Smooth muscle cell (in vitro differentiated cells): Measurements from ENCODE around the gene ST14. TPM values are rescaled to one million over a fixed set of nuclear protein-coding genes. Genes with fewer than 3 reads are reported as not detected.

Source experiments
- DNase-seq: peaks from one replicate; lab custom pipeline; 2025; ENCODE audit not compliant: unreplicated experiment; lab: John Stamatoyannopoulos, UW
- H2AFZ ChIP-seq: fragments of 200-600 bp; sonication (generic); 2 replicates; pipeline ENCODE4 v1.6.0; 2016; ENCODE audit warnings: antibody characterized with exemption, low read depth, mild to moderate bottlenecking
- H3F3A ChIP-seq: fragments of 200-600 bp; sonication (generic); 2 replicates; pipeline ENCODE4 v1.6.0; 2017; ENCODE audit warnings: antibody characterized with exemption, low read depth
- H3K27ac ChIP-seq: fragments of 200-600 bp; sonication (generic); 2 replicates; pipeline ENCODE4 v1.5.1; 2016; ENCODE audit warnings: low read depth, mild to moderate bottlenecking
- H3K27me3 ChIP-seq: fragments of 200-600 bp; sonication (generic); 2 replicates; pipeline ENCODE4 v1.6.1; 2016; ENCODE audit warnings: low read depth, mild to moderate bottlenecking
- H3K36me3 ChIP-seq: fragments of 200-600 bp; sonication (generic); 2 replicates; pipeline ENCODE4 v1.5.1; 2016; ENCODE audit warnings: low read depth
- H3K4me1 ChIP-seq: fragments of 200-600 bp; sonication (generic); 2 replicates; pipeline ENCODE4 v1.5.1; 2016; ENCODE audit warnings: low read depth
- H3K4me2 ChIP-seq: fragments of 200-600 bp; sonication (generic); 2 replicates; pipeline ENCODE4 v1.6.0; 2016; ENCODE audit warnings: mild to moderate bottlenecking
- H3K4me3 ChIP-seq: fragments of 200-600 bp; sonication (generic); 2 replicates; pipeline ENCODE4 v1.5.1; 2016; ENCODE audit warnings: mild to moderate bottlenecking
- H3K79me2 ChIP-seq: fragments of 200-600 bp; sonication (generic); 2 replicates; pipeline ENCODE4 v1.6.0; 2016; ENCODE audit warnings: low read depth, mild to moderate bottlenecking
- H3K9ac ChIP-seq: fragments of 200-600 bp; sonication (generic); 2 replicates; pipeline ENCODE4 v1.6.0; 2016; ENCODE audit warnings: low read depth
- H3K9me3 ChIP-seq: fragments of 200-600 bp; sonication (generic); replicated peaks from 2 replicates; pipeline ENCODE4 v1.5.1; 2016; ENCODE audit warnings: low read depth
- H4K20me1 ChIP-seq: fragments of 200-600 bp; sonication (generic); 2 replicates; pipeline ENCODE4 v1.6.0; 2016; ENCODE audit warnings: low read depth
- CTCF ChIP-seq: fragments of 200-600 bp; sonication (generic); IDR thresholded peaks from 2 replicates; pipeline ENCODE4 v1.5.1; 2017; ENCODE audit warnings: borderline replicate concordance, mild to moderate bottlenecking, antibody characterized with exemption; ENCODE audit not compliant: insufficient read depth, poor library complexity, severe bottlenecking
- WGBS: methylation state at CpG from one replicate; pipeline ENCODE4 v1.1.7; 2016; ENCODE audit warnings: low lambda C conversion rate; 5-methylcytosine and 5-hydroxymethylcytosine counted together
- polyA plus RNA-seq: library from polyadenylated mRNA; unstranded; fragments of >200 nt; fragmentation: Nextera tagmentation; extraction: Ambion mirVana; gene quantifications from 2 replicates; pipeline ENCODE4 v1.2.1, GENCODE V29; 2016
- total RNA-seq: library from RNA; depleted of rRNA; stranded (reverse); fragments of >200 nt; gene quantifications from 2 replicates; pipeline ENCODE4 v1.2.3, GENCODE V29; 2014

The ST14 gene
- total and polyA plus RNA-seq, 2 experiments from 2014 or later, result 2.4 to 7.7 TPM

DNA sequence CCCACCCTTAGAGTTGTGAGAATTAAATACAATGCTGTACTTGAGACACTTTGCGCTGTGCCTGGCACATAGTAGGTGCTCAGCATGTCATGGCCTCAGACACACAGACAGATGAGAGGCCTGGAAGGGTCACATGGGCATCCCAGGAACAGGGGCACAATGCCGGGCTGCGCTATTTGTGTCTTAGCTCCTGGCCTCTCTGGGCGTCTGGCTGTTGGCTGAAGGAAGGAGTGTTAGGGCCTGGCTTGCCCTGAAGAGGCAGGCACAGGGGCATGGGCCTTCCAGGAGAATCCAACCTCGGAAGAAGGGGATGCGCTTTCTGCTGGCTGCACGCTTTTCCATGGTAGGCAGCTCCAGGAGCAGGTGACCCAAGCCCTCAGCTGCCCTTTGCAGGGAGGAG lies 41.4 kb downstream of the ST14 start:
- no peak for DNase-seq
- TF ChIP-seq CTCF, result no peak
- Histone ChIP-seq H3K79me2 (no peaks in the 10 kb centered on the region), H3K27ac (no peak overlapping the region), H3K9ac (no peak overlapping the region), H3K4me1 (no peaks in the 10 kb centered on the region), H3K27me3 (no peaks in the 10 kb centered on the region), H2AFZ (no peak overlapping the region), H3K4me2 (no peak overlapping the region), H3K4me3 (no peak overlapping the region), H4K20me1 (no peaks in the 10 kb centered on the region), H3K36me3 (no peaks in the 10 kb centered on the region), H3K9me3 (no peaks in the 10 kb centered on the region), H3F3A (no peaks in the 10 kb centered on the region)
- WGBS, result 95% methylated on average over 7 of the region's 7 CpGs

GRCh38 chr11:130202009-130202817 lies 42.6 kb downstream of the ST14 start:
- H3K9me3 ChIP-seq, result no peaks in the 10 kb centered on the region
- no peak overlapping the region for H3K4me3 ChIP-seq
- no peaks in the 10 kb centered on the region for H3K36me3 ChIP-seq
- no peak for TF ChIP-seq CTCF
- H4K20me1 ChIP-seq, result no peaks in the 10 kb centered on the region
- H3K4me2 ChIP-seq, result no peak overlapping the region
- no peaks in the 10 kb centered on the region for H3K27me3 ChIP-seq
- H3F3A ChIP-seq, result no peaks in the 10 kb centered on the region
- no peak for DNase-seq
- no peaks in the 10 kb centered on the region for H3K79me2 ChIP-seq
- H2AFZ ChIP-seq, result no peak overlapping the region
- no peak overlapping the region for H3K9ac ChIP-seq
- H3K4me1 ChIP-seq, result no peaks in the 10 kb centered on the region
- H3K27ac ChIP-seq, result no peak overlapping the region
- 94% methylated on average over 12 of the region's 12 CpGs for WGBS

- Histone ChIP-seq H4K20me1 (no peaks in the 10 kb centered on the region), H3K9me3 (no peaks in the 10 kb centered on the region), H3K4me2 (no peak overlapping the region), H3K4me1 (no peaks in the 10 kb centered on the region), H3K27me3 (no peaks in the 10 kb centered on the region), H3F3A (no peaks in the 10 kb centered on the region), H2AFZ (no peak overlapping the region), H3K27ac (no peak overlapping the region), H3K79me2 (no peaks in the 10 kb centered on the region), H3K36me3 (no peaks in the 10 kb centered on the region), H3K9ac (no peak overlapping the region), H3K4me3 (no peak overlapping the region)
- TF ChIP-seq CTCF, result no peak
- DNase-seq, result no peak
- WGBS, result 88% methylated on average over 24 of the region's 25 CpGs
Measured at GRCh38 chr11:130202818-130203689, 43.5 kb downstream of the ST14 start.
